22Rv1 (cell line): ENCODE data around the gene COP1.
"Not testable (repeated sequence)": the region's sequence is repeated elsewhere in the genome, so short reads cannot be mapped to it uniquely, and the experiment has no call there.

Source experiments
- H3K27ac ChIP-seq: fragments of 450-650 bp; 2 replicates; pipeline ENCODE4 v1.5.1; 2017
- ZFX ChIP-seq: fragments of 450-650 bp; IDR thresholded peaks from 2 replicates; pipeline ENCODE4 v1.6.1; 2017; ENCODE audit warnings: antibody characterized with exemption, borderline replicate concordance
- TF ChIP-seq, protein P1 (sequence below): fragments of 450-650 bp; IDR thresholded peaks from 2 replicates; pipeline ENCODE4 v1.5.1; 2017; ENCODE audit warnings: mild to moderate bottlenecking

The COP1 gene

DNA sequence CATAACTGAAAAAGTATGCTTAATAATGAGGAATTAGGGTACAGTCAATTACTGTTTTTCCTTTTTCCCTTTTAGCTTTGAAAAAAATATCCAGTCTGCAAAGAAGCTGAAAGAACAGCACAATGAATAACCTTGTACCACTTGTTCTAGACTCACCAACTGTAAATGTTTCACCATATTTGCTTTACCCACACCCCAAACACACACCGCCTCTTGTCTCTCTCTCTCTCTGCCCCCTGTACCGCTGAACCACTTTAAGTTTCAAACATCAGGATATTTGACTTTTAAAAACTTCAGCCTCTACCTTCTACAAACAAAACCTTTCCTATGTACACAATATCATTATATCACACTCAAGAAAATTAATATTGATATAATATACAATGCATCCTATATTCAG is 197.1 kb downstream of the COP1 start:
- H3K27ac ChIP-seq, result no peak overlapping the region
- no peak for TF ChIP-seq ZFX
- TF ChIP-seq, protein P1, sequence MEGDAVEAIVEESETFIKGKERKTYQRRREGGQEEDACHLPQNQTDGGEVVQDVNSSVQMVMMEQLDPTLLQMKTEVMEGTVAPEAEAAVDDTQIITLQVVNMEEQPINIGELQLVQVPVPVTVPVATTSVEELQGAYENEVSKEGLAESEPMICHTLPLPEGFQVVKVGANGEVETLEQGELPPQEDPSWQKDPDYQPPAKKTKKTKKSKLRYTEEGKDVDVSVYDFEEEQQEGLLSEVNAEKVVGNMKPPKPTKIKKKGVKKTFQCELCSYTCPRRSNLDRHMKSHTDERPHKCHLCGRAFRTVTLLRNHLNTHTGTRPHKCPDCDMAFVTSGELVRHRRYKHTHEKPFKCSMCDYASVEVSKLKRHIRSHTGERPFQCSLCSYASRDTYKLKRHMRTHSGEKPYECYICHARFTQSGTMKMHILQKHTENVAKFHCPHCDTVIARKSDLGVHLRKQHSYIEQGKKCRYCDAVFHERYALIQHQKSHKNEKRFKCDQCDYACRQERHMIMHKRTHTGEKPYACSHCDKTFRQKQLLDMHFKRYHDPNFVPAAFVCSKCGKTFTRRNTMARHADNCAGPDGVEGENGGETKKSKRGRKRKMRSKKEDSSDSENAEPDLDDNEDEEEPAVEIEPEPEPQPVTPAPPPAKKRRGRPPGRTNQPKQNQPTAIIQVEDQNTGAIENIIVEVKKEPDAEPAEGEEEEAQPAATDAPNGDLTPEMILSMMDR, result no peak

DNA sequence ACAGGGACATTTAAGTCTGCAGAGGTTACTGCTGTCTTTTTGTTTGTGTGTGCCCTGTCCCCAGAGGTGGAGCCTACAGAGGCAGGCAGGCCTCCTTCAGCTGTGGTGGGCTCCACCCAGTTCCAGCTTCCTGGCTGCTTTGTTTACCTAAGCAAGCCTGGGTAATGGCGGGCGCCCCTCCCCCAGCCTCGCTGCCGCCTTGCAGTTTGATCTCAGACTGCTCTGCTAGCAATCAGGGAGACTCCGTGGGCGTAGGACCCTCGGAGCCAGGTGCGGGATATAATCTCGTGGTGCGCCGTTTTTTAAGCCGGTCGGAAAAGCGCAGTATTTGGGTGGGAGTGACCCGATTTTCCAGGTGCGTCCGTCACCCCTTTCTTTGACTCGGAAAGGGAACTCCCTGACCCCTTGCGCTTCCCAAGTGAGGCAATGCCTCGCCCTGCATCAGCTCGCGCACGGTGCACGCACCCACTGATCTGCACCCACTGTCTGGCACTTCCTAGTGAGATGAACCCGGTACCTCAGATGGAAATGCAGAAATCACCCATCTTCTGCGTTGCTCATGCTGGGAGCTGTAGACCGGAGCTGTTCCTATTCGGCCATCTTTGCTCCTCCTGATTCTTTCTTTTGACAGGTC is 199.2 kb downstream of the COP1 start:
- not testable (repeated sequence) for H3K27ac ChIP-seq

DNA sequence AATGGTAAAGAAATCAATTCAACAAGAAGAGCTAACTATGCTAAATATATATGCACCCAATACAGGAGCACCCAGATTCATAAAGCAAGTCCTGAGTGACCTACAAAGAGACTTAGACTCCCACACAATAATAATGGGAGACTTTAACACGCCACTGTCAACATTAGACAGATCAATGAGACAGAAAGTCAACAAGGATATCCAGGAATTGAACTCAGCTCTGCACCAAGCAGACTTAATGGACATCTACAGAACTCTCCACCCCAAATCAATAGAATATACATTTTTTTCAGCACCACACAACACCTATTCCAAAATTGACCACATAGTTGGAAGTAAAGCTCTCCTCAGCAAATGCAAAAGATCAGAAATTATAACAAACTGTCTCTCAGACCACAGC is 212.4 kb downstream of the COP1 start:
- not testable (repeated sequence) for H3K27ac ChIP-seq

DNA sequence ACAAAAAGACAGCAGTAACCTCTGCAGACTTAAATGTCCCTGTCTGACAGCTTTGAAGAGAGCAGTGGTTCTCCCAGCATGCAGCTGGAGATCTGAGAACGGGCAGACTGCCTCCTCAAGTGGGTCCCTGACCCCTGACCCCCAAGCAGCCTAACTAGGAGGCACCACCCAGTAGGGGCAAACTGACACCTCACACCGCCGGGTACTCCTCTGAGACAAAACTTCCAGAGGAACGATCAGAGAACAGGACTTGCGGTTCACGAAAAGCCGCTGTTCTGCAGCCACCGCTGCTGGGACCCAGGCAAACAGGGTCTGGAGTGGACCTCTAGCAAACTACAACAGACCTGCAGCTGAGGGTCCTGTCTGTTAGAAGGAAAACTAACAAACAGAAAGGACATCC is 214.3 kb downstream of the COP1 start:
- not testable (repeated sequence) for H3K27ac ChIP-seq

DNA sequence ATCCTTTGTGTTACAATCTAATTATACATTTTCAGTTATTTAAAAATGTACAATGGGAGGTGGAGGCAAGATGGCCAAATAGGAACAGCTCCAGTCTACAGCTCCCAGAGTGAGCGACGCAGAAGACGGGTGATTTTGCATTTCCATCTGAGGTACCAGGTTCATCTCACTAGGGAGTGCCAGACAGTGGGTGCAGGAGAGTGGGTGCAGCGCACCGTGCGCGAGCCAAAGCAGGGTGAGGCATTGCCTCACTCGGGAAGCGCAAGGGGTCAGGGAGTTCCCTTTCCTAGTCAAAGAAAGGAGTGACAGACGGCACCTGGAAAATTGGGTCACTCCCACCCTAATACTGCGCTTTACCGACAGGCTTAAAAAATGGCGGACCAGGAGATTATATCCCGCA is 214.9 kb downstream of the COP1 start:
- H3K27ac ChIP-seq, result not testable (repeated sequence)

DNA sequence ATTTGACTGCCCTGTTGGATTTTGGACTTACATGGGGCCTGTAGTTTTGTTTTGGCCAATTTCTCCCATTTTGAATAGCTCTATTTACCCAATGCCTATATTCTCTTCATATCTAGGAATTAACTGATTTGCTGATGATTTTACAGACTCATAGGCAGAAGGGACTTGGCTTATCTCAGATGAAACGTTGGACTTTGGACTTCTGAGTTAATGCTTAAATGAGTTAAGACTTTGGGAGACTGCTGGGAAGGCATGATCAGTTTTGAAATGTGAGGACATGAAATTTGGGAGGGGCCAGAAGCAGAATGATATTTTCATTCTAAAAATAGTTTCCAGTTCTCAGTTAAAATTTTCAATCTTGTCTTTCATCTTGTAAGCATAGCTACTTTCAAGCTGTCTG is 222.3 kb downstream of the COP1 start:
- H3K27ac ChIP-seq, result peak overlapping the region; percentile 61
- TF ChIP-seq ZFX, result no peak
- TF ChIP-seq, protein P1, result no peak

DNA sequence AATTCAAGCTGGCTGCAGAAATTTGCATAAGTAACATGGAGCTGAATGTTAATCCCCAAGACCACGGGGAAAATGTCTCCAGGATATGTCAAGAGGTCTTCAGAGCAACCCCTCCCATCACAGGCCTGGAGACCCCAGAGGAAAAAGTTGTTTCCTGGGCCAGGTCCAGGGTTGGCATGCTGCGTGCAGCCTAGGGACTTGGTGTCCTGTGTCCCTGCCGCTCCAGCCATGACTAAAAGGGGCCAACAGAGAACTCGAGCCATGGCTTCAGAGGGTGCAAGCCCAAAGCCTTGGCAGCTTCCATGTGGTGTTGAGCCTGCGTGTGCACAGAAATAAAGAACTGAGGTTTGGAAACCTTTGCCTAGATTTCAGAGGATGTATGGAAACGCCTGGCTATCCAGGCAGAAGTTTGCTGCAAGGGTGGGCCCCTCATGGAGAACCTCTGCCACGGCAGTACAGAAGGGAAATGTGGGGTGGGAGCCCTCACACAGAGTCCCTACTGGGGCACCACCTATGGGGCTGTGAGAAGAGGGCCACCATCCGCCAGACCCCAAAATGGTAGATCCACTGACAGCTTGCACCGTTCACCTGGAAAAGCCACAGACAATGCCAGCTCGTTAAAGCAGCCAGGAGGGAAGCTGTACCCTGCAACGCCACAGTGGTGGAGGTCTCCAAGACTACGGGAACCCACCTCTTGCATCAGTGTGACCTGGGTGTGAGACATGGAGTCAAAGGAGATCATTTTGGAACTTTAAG is 222.9 kb downstream of the COP1 start:
- peak overlapping the region; percentile 61 for H3K27ac ChIP-seq
- TF ChIP-seq, protein P1, result no peak
- TF ChIP-seq ZFX, result no peak

DNA sequence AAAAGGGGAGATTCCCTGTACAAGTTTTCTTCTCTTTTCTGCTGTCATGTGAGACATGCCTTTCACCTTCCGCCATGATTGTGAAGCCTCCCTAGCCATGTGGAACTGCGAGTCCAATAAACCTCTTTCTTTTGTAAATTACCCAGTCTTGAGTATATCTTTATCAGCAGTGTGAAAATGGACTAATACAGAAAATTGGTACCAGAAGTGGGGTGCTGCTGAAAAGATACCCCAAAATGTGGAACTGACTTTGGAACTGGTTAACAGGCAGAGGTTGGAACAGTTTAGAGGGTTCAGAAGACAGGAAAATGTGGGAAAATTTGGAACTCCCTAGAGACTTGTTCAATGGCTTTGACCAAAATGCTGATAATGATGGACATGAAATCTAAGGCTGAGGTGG is 223.7 kb downstream of the COP1 start:
- H3K27ac ChIP-seq, result not testable (repeated sequence)

DNA sequence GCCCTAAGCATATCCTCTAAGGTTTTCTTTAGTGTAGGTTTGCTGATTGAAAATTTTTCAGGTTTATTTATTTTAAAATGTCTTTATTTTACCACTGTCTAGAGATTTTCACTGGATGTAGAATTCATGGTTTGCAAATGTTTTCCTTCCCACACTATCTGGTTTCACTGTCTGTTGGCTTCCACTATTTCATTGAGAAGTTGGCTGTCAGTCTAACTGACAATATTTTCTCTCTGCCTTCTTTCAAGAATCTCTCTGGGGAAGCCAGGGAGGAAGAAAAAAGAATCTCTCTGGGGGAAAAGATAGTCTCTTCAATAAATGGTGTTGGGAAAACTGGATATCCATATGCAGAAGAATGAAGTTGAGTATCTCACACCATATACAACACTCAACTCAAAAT is 226.0 kb downstream of the COP1 start:
- H3K27ac ChIP-seq, result no peak overlapping the region
- TF ChIP-seq, protein P1, result no peak
- no peak for TF ChIP-seq ZFX

DNA sequence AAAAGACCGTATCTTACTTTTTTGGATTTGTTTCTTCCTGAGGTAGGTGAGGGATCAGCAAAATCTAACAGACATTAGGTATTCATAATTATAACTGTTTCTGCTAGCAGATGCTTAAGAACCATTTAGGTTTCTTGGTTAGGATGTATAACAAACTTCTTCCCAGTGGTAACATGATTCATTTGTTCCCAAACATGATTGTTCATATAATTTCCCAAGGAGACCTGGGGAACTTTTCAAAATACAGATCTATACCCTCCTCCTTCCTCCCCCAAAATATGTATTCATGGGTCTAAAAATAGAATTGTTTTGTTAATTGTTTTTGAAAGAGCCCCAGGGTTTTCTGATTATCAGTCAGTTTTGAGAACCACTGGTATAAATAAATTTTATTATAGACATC is 228.2 kb downstream of the COP1 start:
- TF ChIP-seq, protein P1, result no peak
- no peak for TF ChIP-seq ZFX
- no peak overlapping the region for H3K27ac ChIP-seq
